GM23248 (cell line): ENCODE results near the gene MCF2L.

Experiments
- EZH2 ChIP-seq: fragments of 200-600 bp; sonication (generic); IDR thresholded peaks from 2 replicates; pipeline ENCODE4 v1.6.1; 2018; ENCODE audit warnings: antibody characterized with exemption, mild to moderate bottlenecking; ENCODE audit not compliant: insufficient read depth, poor library complexity, severe bottlenecking
- EZH2phosphoT487 ChIP-seq: fragments of 200-600 bp; sonication (generic); IDR thresholded peaks from 2 replicates; pipeline ENCODE4 v1.6.1; 2018; ENCODE audit warnings: antibody characterized with exemption, moderate library complexity, mild to moderate bottlenecking, low read depth; ENCODE audit not compliant: insufficient read depth

- no peak for TF ChIP-seq EZH2
- TF ChIP-seq EZH2phosphoT487: no peak
Observed at GRCh38 chr13:112960706-112961105, 8.3 kb upstream of the MCF2L start.
